Lower lobe of right lung (tissue), 2 donors: Measurements from ENCODE around the gene TOR1B. TPM values are rescaled to one million over a fixed set of nuclear protein-coding genes. Genes with fewer than 3 reads are reported as not detected.

ENCODE experiments used
- ATAC-seq, 2 donors: fragments of 200-7000 bp; cut with Tn5 transposase; one replicate each; pipeline ENCODE4 v1.9.1; 2020 to 2022; ENCODE audit warnings: mild to moderate bottlenecking in 2 of 2, moderate library complexity in 2 of 2
- DNase-seq: peaks from one replicate; pipeline ENCODE4 v3.0.0-alpha.2; 2020
- H3K27ac ChIP-seq: fragments of 200-600 bp; one replicate; pipeline ENCODE4 v1.8.0; 2022
- H3K27me3 ChIP-seq: fragments of 200-600 bp; one replicate; pipeline ENCODE4 v1.8.0; 2022; ENCODE audit warnings: low read depth
- H3K36me3 ChIP-seq: fragments of 200-600 bp; one replicate; pipeline ENCODE4 v1.8.0; 2022; ENCODE audit warnings: mild to moderate bottlenecking
- H3K4me1 ChIP-seq: fragments of 200-600 bp; one replicate; pipeline ENCODE4 v1.8.0; 2022
- H3K4me3 ChIP-seq: fragments of 200-600 bp; one replicate; pipeline ENCODE4 v1.8.0; 2022; ENCODE audit warnings: mild to moderate bottlenecking
- H3K9me3 ChIP-seq: fragments of 200-600 bp; one replicate; pipeline ENCODE4 v1.8.0; 2022
- CTCF ChIP-seq: fragments of 200-600 bp; IDR thresholded peaks from one replicate; pipeline ENCODE4 v1.8.0; 2022; ENCODE audit warnings: antibody characterized with exemption, mild to moderate bottlenecking
- intact Hi-C: fragments of 100-400 bp; cut with DNase I; formaldehyde crosslinking; loops from one replicate; pipeline ENCODE4 v1.11.0; 2022
- total RNA-seq: library from RNA; stranded (reverse); fragmentation: NEBNext Ultra II Directional; extraction: Animal tissue kit (Norgen Biotek cat#: 25700); gene quantifications from one replicate; pipeline ENCODE4 v1.2.1, GENCODE V29; 2021
- donor health status: DM: no; HTN: yes; CAD: no; lungs with severe emphysema.

The TOR1B gene
- total RNA-seq, 1 donor from 2014 or later: 34.9 TPM

GRCh38 chr9:129850821-129851550 is 48.0 kb downstream of the TOR1B start:
- intact Hi-C loops: no loop called here
- Histone ChIP-seq H3K9me3 (no peaks in the 10 kb centered on the region), H3K27ac (no peak overlapping the region), H3K27me3 (no peaks in the 10 kb centered on the region), H3K4me1 (no peaks in the 10 kb centered on the region), H3K36me3 (peaks cover 63% of the 10 kb centered on the region), H3K4me3 (no peak overlapping the region)
- TF ChIP-seq CTCF: no peak
- ATAC-seq: no peak
- no peak for DNase-seq

- no peak overlapping the region for H3K27ac ChIP-seq
- intact Hi-C loops: no loop called here
- H3K4me3 ChIP-seq: no peak overlapping the region
- H3K27me3 ChIP-seq: no peaks in the 10 kb centered on the region
- no peak for TF ChIP-seq CTCF
- H3K9me3 ChIP-seq: no peaks in the 10 kb centered on the region
- DNase-seq (no peak), ATAC-seq (no peak)
- H3K36me3 ChIP-seq: peaks cover 71% of the 10 kb centered on the region
- no peaks in the 10 kb centered on the region for H3K4me1 ChIP-seq
These were observed 48.8 kb downstream of the TOR1B start for GRCh38 chr9:129851821-129852220.

- ATAC-seq: no peak
These were observed 49.6 kb downstream of the TOR1B start for GRCh38 chr9:129852579-129852978.

GRCh38 chr9:129853614-129854013 is 50.6 kb downstream of the TOR1B start:
- peaks cover 88% of the 10 kb centered on the region for H3K36me3 ChIP-seq
- no peaks in the 10 kb centered on the region for H3K9me3 ChIP-seq
- DNase-seq (no peak), ATAC-seq (no peak)
- H3K4me1 ChIP-seq: no peaks in the 10 kb centered on the region
- intact Hi-C loops: no loop called here
- H3K27me3 ChIP-seq: no peaks in the 10 kb centered on the region
- no peak overlapping the region for H3K27ac ChIP-seq
- no peak for TF ChIP-seq CTCF
- no peak overlapping the region for H3K4me3 ChIP-seq

More at GRCh38 chr9:129852579-129852978, 49.6 kb downstream of the TOR1B start:
- intact Hi-C loops: no loop called here
- H3K4me3 ChIP-seq: no peak overlapping the region
- no peak overlapping the region for H3K27ac ChIP-seq
- no peak for DNase-seq
- H3K36me3 ChIP-seq: peaks cover 77% of the 10 kb centered on the region
- no peaks in the 10 kb centered on the region for H3K4me1 ChIP-seq
- H3K9me3 ChIP-seq: no peaks in the 10 kb centered on the region
- no peaks in the 10 kb centered on the region for H3K27me3 ChIP-seq
- no peak for TF ChIP-seq CTCF

GRCh38 chr9:129854588-129855110 is 51.7 kb downstream of the TOR1B start:
- no peak for TF ChIP-seq CTCF
- Histone ChIP-seq H3K4me3 (no peak overlapping the region), H3K9me3 (no peaks in the 10 kb centered on the region), H3K27me3 (no peaks in the 10 kb centered on the region), H3K27ac (no peak overlapping the region), H3K36me3 (peaks cover 90% of the 10 kb centered on the region), H3K4me1 (no peaks in the 10 kb centered on the region)
- intact Hi-C loops: no loop called here
- DNase-seq (no peak), ATAC-seq (no peak)
